ENCODE data around the gene TNS3.

Gene TNS3

DNA sequence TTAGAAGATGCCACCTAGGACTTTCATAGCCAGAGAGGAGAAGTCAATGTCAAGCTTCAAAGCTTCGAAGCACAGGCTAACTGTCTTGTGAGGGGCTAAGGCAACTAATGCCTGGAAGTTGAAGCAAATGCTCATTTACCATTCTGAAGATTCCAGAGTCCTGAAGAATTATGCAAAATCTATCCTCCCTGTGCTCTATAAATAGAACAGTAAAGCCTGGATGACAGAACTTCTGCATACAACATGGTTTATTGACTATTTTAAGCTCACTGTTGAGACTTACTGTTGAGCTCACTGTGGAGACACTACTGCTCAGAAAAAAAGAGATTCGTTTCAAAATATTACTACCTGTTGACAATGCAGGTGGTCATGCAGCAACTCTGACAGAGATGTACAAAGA lies 28.6 kb downstream of the TNS3 start:
- no peak for DNase-seq (ENCODE audit: low spot score)
- in situ Hi-C loops (cut with MboI; ENCODE audit: low pct_unique_long_range_greater_than_20kb, low sequenced_read_pairs, unreplicated experiment) = no loop called here
- no peak for TF ChIP-seq CTCF (IDR thresholded peaks at IDR 0.05; ENCODE audit: extremely low read depth, insufficient read depth, missing control alignments)

DNA sequence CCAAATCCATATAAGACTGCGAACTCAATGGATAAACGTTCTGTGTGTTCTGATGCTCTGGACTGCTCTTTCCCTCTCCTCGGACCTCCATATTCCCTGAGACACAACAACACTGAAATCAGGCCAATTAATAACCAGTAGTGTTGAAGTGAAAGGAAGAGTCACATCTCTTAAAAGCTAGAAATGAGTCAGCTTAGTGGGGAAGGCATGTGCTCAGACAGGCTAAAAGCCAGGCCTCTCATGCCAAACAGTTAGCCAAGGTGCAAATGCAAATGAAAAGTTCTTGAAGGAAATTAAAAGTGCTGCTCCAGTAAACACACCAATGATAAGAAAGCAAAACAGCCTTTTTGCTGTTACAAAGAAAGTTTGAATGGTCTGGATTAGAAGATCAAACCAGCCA lies 29.3 kb downstream of the TNS3 start:
- in situ Hi-C loops (cut with MboI; ENCODE audit: low pct_unique_long_range_greater_than_20kb, low sequenced_read_pairs, unreplicated experiment) = no loop called here
- peak; percentile 74 for DNase-seq (ENCODE audit: low spot score)
- no peak for TF ChIP-seq CTCF (IDR thresholded peaks at IDR 0.05; ENCODE audit: extremely low read depth, insufficient read depth, missing control alignments)

- in situ Hi-C loops (cut with MboI; ENCODE audit: low pct_unique_long_range_greater_than_20kb, low sequenced_read_pairs, unreplicated experiment) = no loop called here
- no peak for DNase-seq (ENCODE audit: low spot score)
- no peak for TF ChIP-seq CTCF (IDR thresholded peaks at IDR 0.05; ENCODE audit: extremely low read depth, insufficient read depth, missing control alignments)
Measured at GRCh38 chr7:47551668-47552440, 30.1 kb downstream of the TNS3 start.

- DNase-seq (ENCODE audit: low spot score) = no peak
- TF ChIP-seq CTCF (IDR thresholded peaks at IDR 0.05; ENCODE audit: extremely low read depth, insufficient read depth, missing control alignments) = no peak
- in situ Hi-C loops (cut with MboI; ENCODE audit: low pct_unique_long_range_greater_than_20kb, low sequenced_read_pairs, unreplicated experiment) = no loop called here
Measured at GRCh38 chr7:47550788-47551470, 31.0 kb downstream of the TNS3 start.

GRCh38 chr7:47549916-47550315 lies 32.0 kb downstream of the TNS3 start:
- in situ Hi-C loops (cut with MboI; ENCODE audit: low pct_unique_long_range_greater_than_20kb, low sequenced_read_pairs, unreplicated experiment) = no loop called here
- TF ChIP-seq CTCF (IDR thresholded peaks at IDR 0.05; ENCODE audit: extremely low read depth, insufficient read depth, missing control alignments) = no peak
- no peak for DNase-seq (ENCODE audit: low spot score)

- in situ Hi-C loops (cut with MboI; ENCODE audit: low pct_unique_long_range_greater_than_20kb, low sequenced_read_pairs, unreplicated experiment) = no loop called here
- no peak for TF ChIP-seq CTCF (IDR thresholded peaks at IDR 0.05; ENCODE audit: extremely low read depth, insufficient read depth, missing control alignments)
- DNase-seq (ENCODE audit: low spot score) = no peak
Measured at GRCh38 chr7:47549397-47549796, 32.5 kb downstream of the TNS3 start.
